Ascending aorta (tissue), 2 donors: ENCODE results near the gene ATP6V1C2. TPM values are rescaled to one million over a fixed set of nuclear protein-coding genes. Genes with fewer than 3 reads are reported as not detected.
"Not testable (repeated sequence)": the region's sequence is repeated elsewhere in the genome, so short reads cannot be mapped to it uniquely, and the experiment has no call there.

Experiments used
- DNase-seq, 2 donors: peaks; one replicate each; pipeline ENCODE4 v3.0.0-alpha.2; 2019; ENCODE audit warnings: low spot score in 2 of 2
- H3K27ac ChIP-seq, 2 donors: fragments of 200-600 bp; sonication (generic); one replicate each; pipeline ENCODE4 v1.5.1; 2016 to 2017; ENCODE audit warnings: mild to moderate bottlenecking in 1 of 2
- H3K27me3 ChIP-seq: fragments of 200-600 bp; sonication (generic); one replicate; pipeline ENCODE4 v1.5.1; 2017
- H3K36me3 ChIP-seq, 2 donors: fragments of 200-600 bp; sonication (generic); one replicate each; pipeline ENCODE4 v1.5.1; 2016
- H3K4me1 ChIP-seq, 2 donors: fragments of 200-600 bp; sonication (generic); one replicate each; pipeline ENCODE4 v1.5.1; 2016 to 2017; ENCODE audit warnings: mild to moderate bottlenecking in 1 of 2
- H3K4me3 ChIP-seq, 2 donors: fragments of 200-600 bp; sonication (generic); one replicate each; pipeline ENCODE4 v1.5.1; 2016 to 2017; ENCODE audit warnings: mild to moderate bottlenecking in 1 of 2
- H3K9me3 ChIP-seq, 2 donors: fragments of 200-600 bp; sonication (generic); one replicate each; pipeline ENCODE4 v1.5.1; 2016
- intact Hi-C: fragments of 100-400 bp; cut with DNase I; formaldehyde crosslinking; loops from one replicate; pipeline ENCODE4 v1.15.1; 2023
- total RNA-seq: library from RNA; depleted of rRNA; stranded (reverse); fragments of >200 nt; gene quantifications from one replicate; pipeline ENCODE4 v1.1.0, GENCODE V29; 2016
- TF ChIP-seq, protein P1 (sequence below), 3 experiments: fragments of 200-600 bp in 2 of 3; fragments of 450-650 bp in 1 of 3; sonication (generic) in 2 of 3; IDR thresholded peaks; one replicate each; pipeline ENCODE4 v1.5.1; 2016 to 2019; ENCODE audit warnings: antibody characterized with exemption in 3 of 3, mild to moderate bottlenecking in 1 of 3, moderate library complexity in 1 of 3

The ATP6V1C2 gene
- total RNA-seq, 1 donor from 2014 or later: 6.0 TPM

DNA sequence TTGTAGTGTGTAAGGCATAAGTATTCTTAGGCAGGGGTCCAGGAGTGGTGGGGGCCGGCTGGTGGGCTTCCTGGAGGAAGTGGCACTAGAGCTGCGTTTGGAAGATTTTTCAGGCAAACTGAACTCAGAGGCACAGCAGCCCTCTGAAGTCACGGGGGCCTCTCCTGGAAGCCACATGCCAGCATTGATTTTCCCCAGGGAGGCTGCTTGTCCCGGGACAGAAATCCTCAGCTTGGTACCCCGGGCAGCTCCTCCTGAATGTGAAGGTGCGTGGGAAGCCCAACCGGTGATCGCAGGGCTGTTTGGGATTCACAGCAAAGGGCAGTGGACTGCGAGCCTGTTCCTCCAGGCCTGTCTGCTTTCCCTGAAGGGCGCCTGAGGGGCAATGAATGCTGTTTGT is 92.7 kb downstream of the ATP6V1C2 start:
- no peak for DNase-seq
- no peak overlapping the region for H3K27ac ChIP-seq
- H3K36me3 ChIP-seq: no peaks in the 10 kb centered on the region
- TF ChIP-seq, protein P1, sequence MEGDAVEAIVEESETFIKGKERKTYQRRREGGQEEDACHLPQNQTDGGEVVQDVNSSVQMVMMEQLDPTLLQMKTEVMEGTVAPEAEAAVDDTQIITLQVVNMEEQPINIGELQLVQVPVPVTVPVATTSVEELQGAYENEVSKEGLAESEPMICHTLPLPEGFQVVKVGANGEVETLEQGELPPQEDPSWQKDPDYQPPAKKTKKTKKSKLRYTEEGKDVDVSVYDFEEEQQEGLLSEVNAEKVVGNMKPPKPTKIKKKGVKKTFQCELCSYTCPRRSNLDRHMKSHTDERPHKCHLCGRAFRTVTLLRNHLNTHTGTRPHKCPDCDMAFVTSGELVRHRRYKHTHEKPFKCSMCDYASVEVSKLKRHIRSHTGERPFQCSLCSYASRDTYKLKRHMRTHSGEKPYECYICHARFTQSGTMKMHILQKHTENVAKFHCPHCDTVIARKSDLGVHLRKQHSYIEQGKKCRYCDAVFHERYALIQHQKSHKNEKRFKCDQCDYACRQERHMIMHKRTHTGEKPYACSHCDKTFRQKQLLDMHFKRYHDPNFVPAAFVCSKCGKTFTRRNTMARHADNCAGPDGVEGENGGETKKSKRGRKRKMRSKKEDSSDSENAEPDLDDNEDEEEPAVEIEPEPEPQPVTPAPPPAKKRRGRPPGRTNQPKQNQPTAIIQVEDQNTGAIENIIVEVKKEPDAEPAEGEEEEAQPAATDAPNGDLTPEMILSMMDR (IDR thresholded peaks at IDR 0.05): no peak
- no peaks in the 10 kb centered on the region for H3K9me3 ChIP-seq
- intact Hi-C loops: loop anchor here (5.0 kb wide), 6 partner anchors 367 to 1903 kb away; partner anchors contain the start of genes HPCAL1, ODC1, RRM2 and TRIB2
- H3K4me3 ChIP-seq: no peak overlapping the region
- H3K4me1 ChIP-seq: peaks cover 0 to 20% of the 10 kb centered on the region in 2 donors
- no peaks in the 10 kb centered on the region for H3K27me3 ChIP-seq

DNA sequence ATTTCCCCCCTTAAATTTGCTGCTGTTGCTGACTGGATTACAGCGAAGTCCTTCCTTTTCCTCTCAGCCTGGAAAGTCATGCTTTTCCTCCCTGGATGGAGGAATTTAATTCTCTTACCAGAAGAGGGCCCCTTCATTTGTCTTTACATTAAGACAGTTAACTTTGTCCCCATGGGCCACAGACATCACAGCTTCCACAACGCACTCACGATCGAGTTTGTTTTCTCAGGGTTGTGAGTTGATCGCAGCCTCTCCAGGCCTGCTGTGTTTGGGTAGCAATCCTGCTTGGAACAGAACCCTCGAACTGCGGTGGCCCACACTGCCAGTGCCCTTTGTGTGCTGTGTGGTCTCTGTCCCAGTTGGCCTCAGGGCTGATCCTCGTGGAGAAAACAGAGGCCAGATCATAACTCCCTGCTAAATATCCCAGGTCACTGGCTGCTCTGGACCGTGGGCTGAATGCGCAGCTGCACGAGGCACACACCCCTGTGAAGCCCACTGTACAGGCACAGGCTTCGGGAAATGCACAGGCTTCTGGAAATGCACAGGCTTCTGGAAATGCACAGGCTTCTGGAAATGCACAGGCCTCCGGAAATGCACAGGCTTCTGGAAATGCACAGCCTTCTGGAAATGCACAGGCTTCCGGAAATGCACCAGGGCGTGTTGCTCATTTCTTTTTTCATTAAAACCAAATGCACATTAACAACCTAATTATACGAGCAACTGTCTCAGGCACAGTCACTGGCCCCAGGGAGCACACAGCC is 93.3 kb downstream of the ATP6V1C2 start:
- no peak for DNase-seq
- Histone ChIP-seq H3K27ac (no peak overlapping the region), H3K27me3 (no peaks in the 10 kb centered on the region), H3K9me3 (no peaks in the 10 kb centered on the region), H3K4me3 (no peak overlapping the region), H3K4me1 (peaks cover 0 to 17% of the 10 kb centered on the region in 2 donors), H3K36me3 (no peaks in the 10 kb centered on the region)
- intact Hi-C loops: loop anchor here (5.0 kb wide), 6 partner anchors 367 to 1903 kb away; partner anchors contain the start of genes HPCAL1, ODC1, RRM2 and TRIB2
- TF ChIP-seq, protein P1 (IDR thresholded peaks at IDR 0.05): no peak

DNA sequence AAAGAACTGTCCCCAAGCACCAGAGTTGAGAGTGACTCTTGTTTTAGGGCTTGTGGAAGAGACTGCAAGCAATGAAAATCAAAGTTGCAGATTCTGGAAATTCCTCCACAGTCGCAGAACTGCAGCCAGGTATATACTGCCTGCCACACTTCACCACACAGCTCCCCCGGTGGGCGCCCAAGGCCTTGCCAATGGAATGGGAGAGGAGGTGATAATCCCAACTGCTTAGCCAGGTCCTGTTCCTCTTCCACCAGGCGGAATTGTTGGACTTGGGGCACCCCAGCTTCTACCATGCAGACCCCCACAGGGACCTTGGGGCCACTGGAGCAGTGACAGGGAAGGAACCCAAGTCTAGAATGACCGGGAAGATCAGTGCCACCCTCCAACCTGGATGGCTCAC is 96.0 kb downstream of the ATP6V1C2 start:
- Histone ChIP-seq H3K27ac (no peak overlapping the region), H3K27me3 (no peaks in the 10 kb centered on the region), H3K4me3 (no peak overlapping the region), H3K36me3 (no peaks in the 10 kb centered on the region), H3K9me3 (no peaks in the 10 kb centered on the region), H3K4me1 (no peaks in the 10 kb centered on the region)
- TF ChIP-seq, protein P1 (IDR thresholded peaks at IDR 0.05): peak in 1 of 3 experiments; percentile 12
- DNase-seq: no peak
- intact Hi-C loops: no loop called here

DNA sequence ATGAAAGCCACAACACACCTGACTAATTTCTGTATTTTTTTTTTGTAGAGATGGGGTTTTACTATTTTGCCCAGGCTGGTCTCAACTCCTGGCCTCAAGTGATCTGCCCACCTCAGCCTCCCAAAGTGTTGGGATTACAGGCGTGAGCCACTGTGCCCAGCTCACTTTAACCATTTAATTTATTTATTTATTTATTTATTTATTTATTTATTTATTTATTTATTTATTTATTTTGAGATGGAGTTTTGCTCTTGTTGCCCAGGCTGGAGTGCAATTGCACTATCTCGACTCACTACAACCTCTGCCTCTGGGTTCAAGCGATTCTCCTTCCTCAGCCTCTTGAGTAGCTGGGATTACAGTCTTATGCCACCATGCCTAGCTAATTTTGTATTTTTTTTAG is 96.9 kb downstream of the ATP6V1C2 start:
- DNase-seq, H3K4me1 ChIP-seq, intact Hi-C loops, H3K27ac ChIP-seq, H3K4me3 ChIP-seq, H3K27me3 ChIP-seq, H3K9me3 ChIP-seq, H3K36me3 ChIP-seq: not testable (repeated sequence)

DNA sequence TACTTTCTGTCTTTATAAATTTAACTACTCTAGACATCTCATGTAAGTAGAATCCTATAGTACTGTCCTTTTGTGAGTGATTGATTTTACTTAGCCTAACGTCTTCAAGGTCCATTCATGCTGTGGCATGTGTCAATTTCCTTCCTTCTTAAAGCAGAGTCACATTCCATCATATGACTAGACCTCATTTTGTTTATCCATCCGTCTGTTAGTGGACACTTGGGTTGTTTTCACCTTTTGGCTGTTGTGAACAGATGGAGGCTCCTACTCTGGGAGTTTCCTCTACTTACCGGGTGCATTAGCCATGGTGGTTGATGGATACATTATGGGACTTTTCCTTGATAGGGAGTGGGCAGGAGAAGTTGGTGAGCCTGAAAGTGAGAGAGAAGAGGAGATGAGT is 97.6 kb downstream of the ATP6V1C2 start:
- Histone ChIP-seq H3K9me3 (no peaks in the 10 kb centered on the region), H3K4me1 (no peaks in the 10 kb centered on the region), H3K4me3 (no peak overlapping the region), H3K27me3 (no peaks in the 10 kb centered on the region), H3K36me3 (no peaks in the 10 kb centered on the region), H3K27ac (no peak overlapping the region)
- TF ChIP-seq, protein P1 (IDR thresholded peaks at IDR 0.05): no peak
- DNase-seq: no peak
- intact Hi-C loops: no loop called here

DNA sequence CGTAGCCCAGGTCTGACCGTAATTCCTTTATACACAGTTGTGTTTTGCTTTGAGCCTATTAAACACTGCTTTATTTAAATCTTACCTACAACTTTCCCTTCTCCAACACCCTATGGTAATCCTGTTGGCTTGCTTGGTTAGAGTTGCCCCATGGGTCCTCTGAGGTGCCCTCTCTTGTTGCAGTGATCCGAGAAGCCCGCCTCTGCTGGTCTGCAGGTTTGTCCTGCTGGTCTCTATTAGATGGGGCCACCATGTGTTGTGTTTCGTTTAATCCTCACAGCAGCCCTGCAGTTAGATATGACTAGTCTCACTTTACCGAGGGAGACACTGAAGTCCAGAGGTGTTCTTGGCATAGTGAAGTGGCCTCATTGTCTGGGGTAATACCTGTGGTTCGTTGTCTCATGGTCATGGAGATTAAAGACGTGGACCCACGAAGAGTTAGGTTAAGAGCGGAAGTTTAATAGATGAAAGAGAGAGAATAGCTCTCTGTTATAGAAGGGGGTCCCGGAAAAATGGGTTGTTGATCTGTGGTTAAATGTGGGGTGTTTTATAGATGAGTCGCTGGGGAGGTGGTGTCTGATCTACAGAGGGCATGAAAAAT is 98.4 kb downstream of the ATP6V1C2 start:
- no peak for DNase-seq
- H3K36me3 ChIP-seq: no peaks in the 10 kb centered on the region
- no peaks in the 10 kb centered on the region for H3K9me3 ChIP-seq
- no peaks in the 10 kb centered on the region for H3K27me3 ChIP-seq
- H3K27ac ChIP-seq: no peak overlapping the region
- intact Hi-C loops: no loop called here
- H3K4me1 ChIP-seq: no peaks in the 10 kb centered on the region
- H3K4me3 ChIP-seq: no peak overlapping the region
- TF ChIP-seq, protein P1 (IDR thresholded peaks at IDR 0.05): no peak
